ENCODE results near the gene MVB12B.

DNA sequence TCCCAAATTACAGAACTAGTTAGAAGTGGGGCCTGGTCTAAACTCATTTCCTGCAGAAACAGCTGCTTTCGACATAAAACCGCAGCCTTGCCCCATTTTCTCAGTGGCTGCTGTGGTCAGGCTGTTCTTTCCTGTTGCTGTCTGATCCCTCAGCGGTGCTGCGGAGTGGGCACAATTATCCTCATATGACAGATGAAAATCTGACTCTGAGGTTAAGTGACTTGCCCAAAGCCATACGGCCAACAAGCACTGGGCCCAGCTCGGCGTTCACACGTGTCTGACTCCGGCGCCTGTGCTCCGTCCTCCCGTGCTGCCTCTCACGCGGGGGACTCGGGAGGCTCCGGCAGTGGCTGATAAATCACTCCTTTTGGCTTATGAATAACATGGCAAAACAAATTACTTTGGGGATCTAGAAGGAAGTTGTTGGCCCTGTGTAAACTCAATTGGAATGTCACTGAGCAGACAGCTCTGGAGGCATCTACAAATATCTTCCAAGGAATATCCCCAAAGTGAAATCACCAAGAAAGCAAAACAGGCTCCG lies 144.5 kb downstream of the MVB12B start:
- TF ChIP-seq, protein P1, sequence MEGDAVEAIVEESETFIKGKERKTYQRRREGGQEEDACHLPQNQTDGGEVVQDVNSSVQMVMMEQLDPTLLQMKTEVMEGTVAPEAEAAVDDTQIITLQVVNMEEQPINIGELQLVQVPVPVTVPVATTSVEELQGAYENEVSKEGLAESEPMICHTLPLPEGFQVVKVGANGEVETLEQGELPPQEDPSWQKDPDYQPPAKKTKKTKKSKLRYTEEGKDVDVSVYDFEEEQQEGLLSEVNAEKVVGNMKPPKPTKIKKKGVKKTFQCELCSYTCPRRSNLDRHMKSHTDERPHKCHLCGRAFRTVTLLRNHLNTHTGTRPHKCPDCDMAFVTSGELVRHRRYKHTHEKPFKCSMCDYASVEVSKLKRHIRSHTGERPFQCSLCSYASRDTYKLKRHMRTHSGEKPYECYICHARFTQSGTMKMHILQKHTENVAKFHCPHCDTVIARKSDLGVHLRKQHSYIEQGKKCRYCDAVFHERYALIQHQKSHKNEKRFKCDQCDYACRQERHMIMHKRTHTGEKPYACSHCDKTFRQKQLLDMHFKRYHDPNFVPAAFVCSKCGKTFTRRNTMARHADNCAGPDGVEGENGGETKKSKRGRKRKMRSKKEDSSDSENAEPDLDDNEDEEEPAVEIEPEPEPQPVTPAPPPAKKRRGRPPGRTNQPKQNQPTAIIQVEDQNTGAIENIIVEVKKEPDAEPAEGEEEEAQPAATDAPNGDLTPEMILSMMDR (IDR thresholded peaks at IDR 0.05) = no peak
- TF ChIP-seq POLR2A (IDR thresholded peaks at IDR 0.05) = no peak
